ENCODE data around the gene EML6.

GRCh38 chr2:54887850-54888545 is 164.5 kb downstream of the EML6 start:
- TF ChIP-seq CTCF (IDR thresholded peaks at IDR 0.05; ENCODE audit: low read depth, low read length) (no peak), POLR2A (IDR thresholded peaks at IDR 0.05; ENCODE audit: extremely low read depth, insufficient read length) (no peak), MYC (IDR thresholded peaks at IDR 0.05; ENCODE audit: low read depth, low read length) (no peak), MAX (IDR thresholded peaks at IDR 0.05; ENCODE audit: low read depth, low read length) (no peak)
